Stimulated activated CD4-positive, alpha-beta T cell treated with anti-CD3 and anti-CD28 coated beads, Interleukin-1b, Interleukin-23, amount 100 ng/mL, for 1 hour (primary cell): Measurements from ENCODE around the gene TMC4.

ENCODE experiments used
- DNase-seq, 2 donors: peaks; one replicate each; pipeline ENCODE4 v3.0.0-alpha.2; 2020; ENCODE audit warnings: low read depth in 2 of 2

Gene TMC4

GRCh38 chr19:54133312-54133956, 39.5 kb downstream of the TMC4 start:
- no peak for DNase-seq

GRCh38 chr19:54129617-54129996, 43.4 kb downstream of the TMC4 start:
- DNase-seq, result no peak

GRCh38 chr19:54128796-54129616, 44.0 kb downstream of the TMC4 start:
- no peak for DNase-seq

GRCh38 chr19:54128441-54128725, 44.6 kb downstream of the TMC4 start:
- DNase-seq, result no peak

- DNase-seq, result no peak
These were observed 45.1 kb downstream of the TMC4 start for GRCh38 chr19:54127688-54128440.

- no peak for DNase-seq
These were observed 47.2 kb downstream of the TMC4 start for GRCh38 chr19:54125713-54126112.

- DNase-seq, result no peak
These were observed 48.6 kb downstream of the TMC4 start for GRCh38 chr19:54124393-54124792.

- DNase-seq, result no peak
These were observed 49.3 kb downstream of the TMC4 start for GRCh38 chr19:54123682-54124081.

- DNase-seq, result no peak
These were observed 51.7 kb downstream of the TMC4 start for GRCh38 chr19:54121259-54121658.

- DNase-seq, result peak; percentile 83 to 88
These were observed 57.6 kb downstream of the TMC4 start, which contains the start of the genes PRPF31 and TFPT for GRCh38 chr19:54115109-54116063. TSS of gene PRPF31 (plus strand) at chr19:54115754. CDS start at chr19:54118279, 2,525 bp downstream. TSS of gene TFPT (minus strand) at chr19:54115657. CDS start at chr19:54115269, 388 bp downstream.

- no peak for DNase-seq
These were observed 58.4 kb downstream of the TMC4 start for GRCh38 chr19:54114340-54115108.
